ENCODE measurements around the gene BAX. TPM values are rescaled to one million over a fixed set of nuclear protein-coding genes. Genes with fewer than 3 reads are reported as not detected.

BAX gene
- total and polyA plus RNA-seq, 9 of the 15 experiments (the other 6 are each of a cell fraction or from before 2014, with no cell fraction given), result 3.2 to 95.4 (median 44.5) TPM

DNA sequence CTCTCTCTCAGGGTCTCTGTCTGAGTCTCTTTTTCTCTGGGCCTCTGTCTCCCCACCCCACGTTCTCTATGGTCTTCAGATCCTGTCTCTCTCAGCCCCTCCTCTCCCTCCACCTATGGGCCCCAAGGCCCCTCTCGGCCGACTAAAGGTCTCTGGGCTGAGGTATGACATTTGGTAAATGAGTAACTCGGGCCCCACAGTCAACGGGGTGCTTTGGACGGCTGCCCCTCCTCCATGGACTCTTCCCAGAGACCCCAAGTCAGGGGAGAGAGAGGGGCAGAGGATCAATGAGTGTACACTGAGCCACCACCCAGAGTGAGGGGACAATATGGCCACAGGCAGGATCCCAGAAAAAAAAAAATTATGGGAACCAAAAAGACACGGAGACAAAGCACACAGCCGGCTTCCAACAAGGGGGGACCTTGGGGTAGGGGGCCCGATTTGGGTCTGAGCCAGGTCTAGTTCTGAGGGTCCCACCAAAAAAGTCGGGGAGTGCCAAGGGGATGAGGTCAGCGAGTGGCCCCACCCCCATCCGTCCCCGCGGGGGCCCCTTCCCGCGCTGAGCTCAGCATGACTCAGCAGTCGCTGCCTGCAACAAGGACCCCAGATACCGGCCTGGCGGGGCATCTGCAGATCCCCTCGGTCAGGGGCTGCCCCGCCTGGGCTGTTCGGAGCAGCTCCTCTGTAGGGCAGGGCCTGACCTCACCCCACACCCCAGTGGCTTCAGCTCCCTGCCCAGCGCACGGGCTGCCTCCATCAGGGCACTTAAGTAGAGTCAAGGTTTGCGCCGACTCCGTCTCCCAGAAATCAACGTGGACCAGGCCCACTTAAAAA is 8.9 kb downstream of the BAX start (continued):
- TF ChIP-seq NFIC (IDR thresholded peaks at IDR 0.05) (peak; percentile 83), IRF2 (CRISPR knock-in tag; IDR thresholded peaks at IDR 0.05) (no peak), ZSCAN29 (IDR thresholded peaks at IDR 0.05) (no peak), SOX6 (IDR thresholded peaks at IDR 0.05) (no peak), BDP1 (IDR thresholded peaks at IDR 0.05; ENCODE audit: insufficient read depth, insufficient read length) (no peak), RBM17 (IDR thresholded peaks at IDR 0.05; ENCODE audit: borderline replicate concordance, low read depth, low read length) (no peak), RAD51 (IDR thresholded peaks at IDR 0.05; ENCODE audit: borderline replicate concordance, low read depth) (no peak; the same call in 1 of the 2 replicates), MCM7 (IDR thresholded peaks at IDR 0.05) (no peak), RBM25 (IDR thresholded peaks at IDR 0.05; ENCODE audit: low read depth, low read length, severe bottlenecking) (no peak), SAFB (IDR thresholded peaks at IDR 0.05; ENCODE audit: borderline replicate concordance, low read depth, low read length) (no peak), CHD2 (IDR thresholded peaks at IDR 0.05; ENCODE audit: low read depth, low read length) (peak; percentile 58; the same call in 1 of the 2 replicates), NCOR1 (IDR thresholded peaks at IDR 0.05) (peak; percentile 79), UBTF (IDR thresholded peaks at IDR 0.05; ENCODE audit: borderline replicate concordance in 1 of 2, low read depth in 2 of 2, low read length in 2 of 2) (no peak), ZC3H8 (IDR thresholded peaks at IDR 0.05) (no peak), KAT2B (IDR thresholded peaks at IDR 0.05; ENCODE audit: low read depth, low read length) (no peak), ZNF449 (CRISPR knock-in tag; IDR thresholded peaks at IDR 0.05) (no peak; the same call in 1 of the 2 replicates), SMARCA5 (IDR thresholded peaks at IDR 0.05) (no peak), ZNF384 (IDR thresholded peaks at IDR 0.05; ENCODE audit: low read depth, low read length) (peak; percentile 53; the same call in 1 of the 2 replicates), FOXJ2 (tag; IDR thresholded peaks at IDR 0.05) (peak; percentile 89), IRF1 (CRISPR knock-in tag; IDR thresholded peaks at IDR 0.05; ENCODE audit: borderline replicate concordance) (no peak), FOXM1 (IDR thresholded peaks at IDR 0.05; ENCODE audit: low read depth) (no peak), FOXM1 (CRISPR knock-in tag; IDR thresholded peaks at IDR 0.05; ENCODE audit: low read depth) (peak; percentile 2; the same call in 1 of the 2 replicates), ZKSCAN3 (CRISPR knock-in tag; IDR thresholded peaks at IDR 0.05) (no peak)
- TF ChIP-seq, protein P1, sequence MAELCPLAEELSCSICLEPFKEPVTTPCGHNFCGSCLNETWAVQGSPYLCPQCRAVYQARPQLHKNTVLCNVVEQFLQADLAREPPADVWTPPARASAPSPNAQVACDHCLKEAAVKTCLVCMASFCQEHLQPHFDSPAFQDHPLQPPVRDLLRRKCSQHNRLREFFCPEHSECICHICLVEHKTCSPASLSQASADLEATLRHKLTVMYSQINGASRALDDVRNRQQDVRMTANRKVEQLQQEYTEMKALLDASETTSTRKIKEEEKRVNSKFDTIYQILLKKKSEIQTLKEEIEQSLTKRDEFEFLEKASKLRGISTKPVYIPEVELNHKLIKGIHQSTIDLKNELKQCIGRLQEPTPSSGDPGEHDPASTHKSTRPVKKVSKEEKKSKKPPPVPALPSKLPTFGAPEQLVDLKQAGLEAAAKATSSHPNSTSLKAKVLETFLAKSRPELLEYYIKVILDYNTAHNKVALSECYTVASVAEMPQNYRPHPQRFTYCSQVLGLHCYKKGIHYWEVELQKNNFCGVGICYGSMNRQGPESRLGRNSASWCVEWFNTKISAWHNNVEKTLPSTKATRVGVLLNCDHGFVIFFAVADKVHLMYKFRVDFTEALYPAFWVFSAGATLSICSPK (IDR thresholded peaks at IDR 0.05; ENCODE audit: borderline replicate concordance), result no peak
